ENCODE results near the gene AGPAT3.
"Not testable (repeated sequence)": the region's sequence is repeated elsewhere in the genome, so short reads cannot be mapped to it uniquely, and the experiment has no call there.

AGPAT3 gene

DNA sequence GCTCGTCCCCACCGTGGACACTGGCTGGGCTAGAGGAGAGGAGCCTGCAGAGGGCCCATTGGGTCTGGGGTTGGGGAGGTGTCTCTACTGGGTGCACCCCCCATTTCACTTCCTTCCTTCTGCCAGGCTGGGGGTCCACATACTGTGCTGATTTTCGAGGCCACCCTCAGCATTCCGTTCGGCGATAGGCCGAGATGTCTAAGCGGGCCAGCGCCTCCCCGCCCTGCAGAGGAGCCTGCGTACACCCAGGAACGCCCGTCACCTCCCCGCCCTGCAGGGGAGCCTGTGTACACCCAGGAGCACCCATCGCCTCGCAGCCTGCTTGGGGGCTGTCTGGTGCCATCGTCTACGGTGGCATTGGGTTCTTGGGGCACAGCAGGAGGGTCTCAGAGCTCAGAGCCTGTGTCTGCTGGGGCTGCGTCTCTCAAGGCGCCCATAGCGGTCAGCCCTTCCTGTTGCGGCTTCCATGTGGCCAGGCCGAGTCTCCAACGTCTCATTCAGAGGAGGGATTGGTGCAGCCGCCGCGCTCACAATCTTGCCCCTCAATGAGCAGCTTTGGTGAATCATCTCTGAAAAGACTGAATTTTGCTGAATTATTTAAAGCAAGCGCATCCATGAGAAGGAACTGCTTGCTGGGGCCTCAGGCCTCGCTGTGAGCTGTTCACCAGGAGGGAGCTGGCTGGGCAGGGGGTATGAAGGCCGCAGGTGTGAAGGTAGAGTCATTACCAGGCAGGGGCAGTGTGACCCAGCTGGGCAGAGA is 30.7 kb upstream of the AGPAT3 start:
- DNase-seq (ENCODE audit: low spot score) = no peak

DNA sequence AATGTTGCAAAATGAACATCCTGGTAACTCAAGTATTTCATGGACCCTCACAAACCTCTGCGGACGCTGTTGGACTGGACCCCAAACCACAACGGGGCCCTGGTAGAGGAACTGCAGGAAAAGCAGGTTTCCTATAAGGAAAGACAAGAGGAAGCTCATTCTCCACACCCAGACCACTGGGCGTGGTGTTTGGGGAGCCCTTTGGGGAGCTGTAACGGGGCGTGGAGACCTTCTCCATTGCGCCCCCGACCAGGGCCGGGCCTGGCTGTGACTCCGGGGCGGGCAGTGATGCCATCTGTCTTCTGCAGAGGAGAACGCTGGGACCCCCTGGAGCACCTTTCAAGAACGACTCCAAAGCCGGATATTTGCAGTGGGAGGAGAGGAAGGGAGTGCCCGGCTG is 30.0 kb upstream of the AGPAT3 start:
- DNase-seq (ENCODE audit: low spot score) = no peak

DNA sequence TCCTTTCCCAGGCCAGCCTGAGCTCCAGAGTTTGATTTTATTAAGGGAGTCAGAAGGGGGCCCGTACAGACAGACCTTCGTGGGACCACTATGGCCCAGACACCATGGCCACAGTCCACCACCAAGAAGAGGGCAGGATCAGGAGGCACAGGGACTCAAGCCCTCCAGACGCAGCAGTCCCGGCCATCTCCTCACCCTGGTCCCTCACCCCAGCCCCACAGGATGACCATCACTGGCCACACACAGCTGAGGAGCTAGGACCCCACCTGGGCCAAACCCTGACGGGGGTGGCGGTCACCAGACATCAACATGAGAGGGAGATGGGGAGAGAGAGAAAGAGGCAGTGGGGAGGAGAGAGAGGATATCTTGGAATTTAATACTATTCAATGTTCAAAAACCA is 29.2 kb upstream of the AGPAT3 start:
- DNase-seq (ENCODE audit: low spot score) = no peak

DNA sequence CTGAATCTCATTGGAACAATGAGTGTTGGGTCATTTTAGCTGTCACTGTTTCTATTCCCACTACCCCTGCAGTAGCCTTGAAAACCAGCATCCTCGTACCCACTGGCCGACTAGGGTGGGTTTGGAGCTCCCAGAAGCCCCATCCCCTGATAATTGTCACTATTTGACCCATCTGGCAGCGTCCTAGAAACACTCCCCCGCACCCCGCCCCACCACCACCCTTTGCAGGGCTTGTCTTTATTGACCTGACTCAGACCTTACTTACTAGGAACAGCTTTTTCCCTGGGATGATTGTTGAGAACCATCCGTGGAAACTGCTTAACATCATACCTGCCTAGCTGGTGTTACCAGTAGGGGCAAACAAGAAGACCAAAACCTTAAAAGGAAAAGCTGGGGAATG is 28.4 kb upstream of the AGPAT3 start:
- no peak for DNase-seq (ENCODE audit: low spot score)

DNA sequence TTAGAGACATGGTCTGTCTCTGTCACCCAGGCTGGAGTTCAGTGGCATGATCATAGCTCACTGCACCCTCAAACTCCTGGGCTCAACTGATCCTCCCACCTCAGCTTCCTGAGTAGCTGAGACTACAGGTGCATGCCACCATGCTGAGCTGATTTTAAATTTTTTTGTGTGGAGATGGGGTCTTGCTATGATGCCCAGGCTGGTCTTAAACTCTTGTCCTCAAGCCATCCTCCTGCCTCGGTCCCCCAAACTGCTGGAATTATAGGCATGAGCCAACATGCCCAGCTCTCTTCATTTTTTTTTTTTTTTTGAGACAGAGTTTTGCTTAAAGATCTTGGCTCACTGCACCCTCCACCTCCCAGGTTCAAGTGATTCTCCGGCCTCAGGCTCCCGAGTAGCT is 24.8 kb upstream of the AGPAT3 start:
- DNase-seq (ENCODE audit: low spot score) = no peak

DNA sequence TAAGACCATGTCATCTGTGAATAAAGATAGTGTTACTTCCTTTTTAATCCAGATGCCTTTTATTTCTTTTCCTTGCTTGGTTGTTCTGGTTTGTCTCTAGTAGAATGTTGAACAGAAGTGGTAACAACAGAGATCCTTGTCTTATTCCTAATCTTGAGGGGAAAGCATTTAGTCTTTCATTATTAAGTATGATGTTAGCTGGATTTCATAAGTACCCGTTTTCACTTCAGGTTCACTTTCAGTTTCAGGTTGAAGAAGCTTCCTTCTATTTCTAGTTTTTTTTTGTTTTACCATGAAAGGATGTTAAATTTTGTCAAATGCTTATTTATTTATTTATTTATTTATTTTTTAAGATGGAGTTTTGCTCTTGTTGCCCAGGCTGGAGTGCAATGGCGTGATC is 22.3 kb upstream of the AGPAT3 start:
- DNase-seq (ENCODE audit: low spot score) = no peak

DNA sequence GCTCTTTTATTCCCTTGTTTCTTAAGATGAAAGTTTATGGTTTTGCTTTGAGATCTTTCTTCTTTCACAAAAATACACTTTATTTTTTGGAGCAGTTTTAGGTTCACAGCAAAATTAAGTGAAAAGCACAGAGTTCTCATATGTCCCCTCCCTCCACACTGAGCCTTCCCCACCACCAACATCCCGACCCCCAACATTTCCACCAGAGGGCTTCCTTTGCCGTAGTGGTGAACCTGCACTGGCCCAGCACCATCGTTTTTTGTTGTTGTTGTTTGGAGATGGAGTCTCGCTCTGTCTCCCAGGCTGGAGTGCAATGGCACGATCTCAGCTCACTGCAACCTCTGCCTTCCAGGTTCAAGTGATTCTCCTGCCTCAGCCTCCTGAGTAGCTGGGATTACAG is 20.1 kb upstream of the AGPAT3 start:
- DNase-seq (ENCODE audit: low spot score) = not testable (repeated sequence)

DNA sequence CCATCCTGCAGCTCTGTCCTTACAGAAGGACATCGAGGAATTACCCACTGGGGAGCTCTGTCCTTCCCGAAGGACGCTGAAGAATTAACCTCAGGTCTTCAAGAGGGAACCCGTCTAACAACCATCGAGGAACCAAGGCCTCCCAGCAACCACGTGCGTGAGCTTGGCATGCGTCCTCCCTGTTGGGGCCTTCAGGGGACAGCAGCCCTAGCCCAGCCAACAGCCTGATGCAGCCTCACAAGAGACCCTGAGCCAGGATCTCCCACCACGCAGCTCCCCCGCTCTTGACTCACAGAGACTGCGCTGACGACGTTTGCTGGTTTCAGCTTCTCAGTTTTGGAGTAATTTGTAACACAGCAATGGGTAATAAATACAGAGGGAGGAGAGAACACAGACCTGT is 19.6 kb upstream of the AGPAT3 start:
- DNase-seq (ENCODE audit: low spot score) = no peak

DNA sequence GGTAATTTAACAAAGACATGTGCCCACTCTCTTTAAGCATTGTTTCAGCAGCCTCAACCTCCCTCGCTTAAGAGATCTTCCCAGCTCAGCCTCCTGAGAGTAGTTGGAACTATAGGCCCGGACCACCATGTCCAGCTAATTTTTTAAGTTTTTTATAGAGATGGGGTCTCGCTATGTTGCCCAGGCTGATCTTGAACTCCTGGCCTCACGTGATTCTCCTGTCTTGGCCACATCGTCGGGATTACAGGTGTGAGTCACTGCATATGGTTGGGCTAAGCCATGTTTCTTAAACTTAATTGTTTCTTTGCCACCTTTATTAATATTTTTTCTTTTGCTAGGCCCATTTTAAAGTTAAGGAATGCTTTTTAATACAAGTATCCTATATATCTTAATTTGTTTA is 18.6 kb upstream of the AGPAT3 start:
- DNase-seq (ENCODE audit: low spot score) = no peak

DNA sequence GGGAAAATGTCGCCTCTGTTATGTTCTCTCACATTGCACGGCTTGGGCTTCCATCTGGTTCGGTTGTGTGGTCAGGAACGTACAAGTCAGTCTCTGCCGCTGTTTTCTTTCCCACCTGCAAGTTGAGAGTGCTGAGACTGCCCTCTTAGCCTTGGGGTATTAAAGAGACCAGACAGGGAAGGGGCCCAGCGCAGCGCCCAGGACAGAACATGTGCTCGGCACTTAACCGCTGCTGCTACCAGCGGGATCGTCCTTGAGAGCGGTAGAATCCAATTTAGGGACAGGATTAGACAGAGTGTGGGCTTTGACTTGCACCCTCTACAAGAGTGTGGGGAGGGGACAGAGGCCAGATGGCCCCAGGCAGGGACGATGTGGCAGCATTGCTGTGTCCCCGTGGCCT is 17.7 kb upstream of the AGPAT3 start:
- DNase-seq (ENCODE audit: low spot score) = no peak

DNA sequence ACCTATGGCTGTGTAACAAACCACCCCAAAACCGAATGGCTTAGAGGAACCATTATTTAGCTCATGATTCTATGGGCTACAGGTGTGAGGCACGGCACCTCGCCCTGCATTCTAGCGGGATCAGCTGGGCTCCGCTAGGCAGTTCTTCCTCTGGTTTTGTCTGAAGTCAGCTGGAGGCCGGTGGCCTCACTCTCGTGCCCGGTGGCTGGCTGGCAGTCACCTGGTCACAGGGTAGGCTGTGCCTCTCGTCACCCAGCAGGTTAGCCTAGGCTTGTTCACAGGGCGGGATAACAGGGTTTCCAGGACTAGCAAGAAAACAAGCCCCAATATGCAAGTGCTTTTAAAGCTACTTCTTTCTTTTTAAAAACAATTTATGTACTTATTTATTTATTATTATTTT is 16.3 kb upstream of the AGPAT3 start:
- no peak for DNase-seq (ENCODE audit: low spot score)

DNA sequence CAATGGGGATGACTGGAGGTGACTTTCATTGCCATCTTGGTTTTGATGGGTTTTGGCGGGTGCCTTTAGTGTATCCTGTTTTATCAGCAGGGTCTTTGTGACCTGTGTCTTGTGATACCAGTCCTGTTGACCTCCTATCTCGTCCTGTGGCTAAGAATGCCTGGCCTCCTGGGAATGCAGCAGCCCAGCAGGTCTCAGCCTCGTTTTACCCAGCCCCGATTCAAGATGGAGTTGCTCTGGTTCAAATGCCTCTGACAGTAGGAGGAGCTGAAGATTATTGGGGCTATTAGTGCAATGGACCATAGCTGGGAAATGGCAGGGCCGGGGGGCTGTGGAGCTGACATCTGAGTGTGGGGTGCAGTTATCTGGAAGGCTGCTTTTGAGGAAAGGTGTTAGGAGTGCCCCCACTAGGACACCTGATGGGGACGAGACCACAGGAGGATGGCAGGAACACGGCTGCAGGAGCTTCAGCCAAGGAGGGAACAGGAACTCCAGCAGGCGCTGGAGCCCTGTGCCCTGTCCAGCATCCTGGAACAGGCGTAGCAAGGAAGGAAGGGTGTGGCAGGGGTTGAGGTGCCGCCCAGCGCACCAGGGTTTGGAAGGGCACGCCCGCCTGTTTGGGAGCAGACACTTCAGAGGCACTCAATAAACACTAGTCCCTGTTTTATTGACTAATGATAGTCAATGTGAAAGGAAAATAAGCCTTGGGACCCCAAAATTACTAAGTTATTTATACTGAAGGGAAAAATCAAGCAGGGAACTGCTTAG is 15.3 kb upstream of the AGPAT3 start:
- DNase-seq (ENCODE audit: low spot score) = no peak

DNA sequence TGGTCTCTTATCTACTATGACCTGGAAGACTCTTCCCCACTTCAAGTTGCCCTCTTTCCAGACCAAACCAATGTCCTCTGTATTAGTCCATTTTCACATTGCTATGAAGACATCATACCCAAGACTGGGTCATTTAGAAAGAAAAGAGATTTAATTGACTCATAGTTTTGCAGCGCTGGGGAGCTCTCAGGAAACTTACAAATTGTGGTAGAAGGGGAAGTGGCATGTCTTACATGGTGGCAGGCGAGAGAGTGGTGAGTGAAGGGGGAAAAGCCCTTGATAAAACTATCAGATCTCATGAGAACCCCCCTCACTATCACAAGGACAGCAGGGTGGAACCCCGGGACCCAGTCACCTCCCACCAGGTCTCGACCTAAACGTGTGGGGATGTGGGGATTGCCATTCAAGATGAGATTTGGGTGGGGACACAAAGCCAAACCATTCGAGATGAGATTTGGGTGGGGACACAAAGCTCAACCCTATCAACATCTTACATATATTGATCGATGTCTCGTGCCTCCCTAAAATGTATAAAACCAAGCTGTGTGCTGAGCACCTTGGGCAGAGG is 14.2 kb upstream of the AGPAT3 start:
- DNase-seq (ENCODE audit: low spot score) = no peak

DNA sequence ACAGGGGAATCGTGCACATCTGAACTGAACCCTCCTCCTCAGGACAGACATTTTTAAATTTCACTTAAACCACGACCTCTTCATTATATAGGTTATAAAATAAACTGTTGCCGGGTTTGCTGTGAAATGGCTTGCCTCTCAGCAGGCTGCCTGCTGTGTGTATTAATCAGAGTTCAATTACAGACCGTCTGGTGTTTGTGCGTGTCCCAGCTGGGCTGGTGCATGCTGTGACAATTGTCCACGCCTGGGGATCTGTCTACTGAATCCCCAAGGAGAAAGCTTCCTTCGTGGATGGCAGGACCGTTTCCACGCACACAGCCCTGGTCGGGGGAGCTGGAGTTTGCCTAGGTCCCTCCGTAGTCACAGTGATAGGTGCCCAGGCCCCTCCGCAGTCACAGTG is 13.4 kb upstream of the AGPAT3 start:
- no peak for DNase-seq (ENCODE audit: low spot score)

DNA sequence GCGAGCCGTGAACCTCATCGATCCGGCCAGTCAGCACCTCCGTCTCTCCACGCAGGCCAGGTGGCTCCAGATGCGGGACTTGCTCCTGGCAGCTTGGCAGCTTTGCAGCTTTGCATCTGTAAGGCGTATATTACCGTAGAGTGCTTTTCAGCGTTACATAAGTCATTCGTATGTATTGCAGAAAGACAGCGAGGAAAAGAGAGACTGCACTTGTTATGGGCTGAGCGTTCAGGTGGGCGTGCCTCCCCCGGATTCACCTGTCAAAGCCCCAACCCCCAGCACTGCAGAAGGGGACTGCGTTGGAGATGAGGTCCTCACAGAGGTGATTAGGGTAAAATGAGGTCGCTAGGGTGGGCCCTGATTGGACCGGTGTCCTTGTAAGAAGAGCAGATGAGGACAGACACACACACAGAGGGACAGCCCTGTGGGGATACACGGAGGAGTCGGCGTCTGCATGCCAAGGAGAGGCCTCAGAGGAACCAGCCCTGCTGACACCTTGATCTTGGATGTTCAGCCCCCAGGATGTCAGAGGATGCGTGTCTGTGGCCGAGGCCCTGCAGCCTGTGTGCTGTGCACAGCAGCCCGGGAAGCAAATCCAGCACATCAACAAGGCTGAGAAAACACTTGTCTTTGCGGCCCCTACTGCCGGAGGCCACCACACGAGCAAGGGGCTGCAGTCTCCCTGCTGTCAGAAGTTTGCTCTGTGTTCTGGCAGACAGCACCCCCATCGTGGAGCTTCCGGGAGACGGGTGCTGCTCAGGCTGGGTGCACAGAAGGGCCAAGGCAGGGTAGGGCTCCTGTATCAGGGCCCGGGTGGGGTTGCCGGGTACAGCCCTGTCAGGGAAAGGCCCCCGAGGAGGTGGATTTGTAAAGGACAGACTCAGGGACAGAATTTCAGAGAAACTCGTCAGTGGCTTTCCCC is 10.9 kb upstream of the AGPAT3 start:
- DNase-seq (ENCODE audit: low spot score) = no peak

DNA sequence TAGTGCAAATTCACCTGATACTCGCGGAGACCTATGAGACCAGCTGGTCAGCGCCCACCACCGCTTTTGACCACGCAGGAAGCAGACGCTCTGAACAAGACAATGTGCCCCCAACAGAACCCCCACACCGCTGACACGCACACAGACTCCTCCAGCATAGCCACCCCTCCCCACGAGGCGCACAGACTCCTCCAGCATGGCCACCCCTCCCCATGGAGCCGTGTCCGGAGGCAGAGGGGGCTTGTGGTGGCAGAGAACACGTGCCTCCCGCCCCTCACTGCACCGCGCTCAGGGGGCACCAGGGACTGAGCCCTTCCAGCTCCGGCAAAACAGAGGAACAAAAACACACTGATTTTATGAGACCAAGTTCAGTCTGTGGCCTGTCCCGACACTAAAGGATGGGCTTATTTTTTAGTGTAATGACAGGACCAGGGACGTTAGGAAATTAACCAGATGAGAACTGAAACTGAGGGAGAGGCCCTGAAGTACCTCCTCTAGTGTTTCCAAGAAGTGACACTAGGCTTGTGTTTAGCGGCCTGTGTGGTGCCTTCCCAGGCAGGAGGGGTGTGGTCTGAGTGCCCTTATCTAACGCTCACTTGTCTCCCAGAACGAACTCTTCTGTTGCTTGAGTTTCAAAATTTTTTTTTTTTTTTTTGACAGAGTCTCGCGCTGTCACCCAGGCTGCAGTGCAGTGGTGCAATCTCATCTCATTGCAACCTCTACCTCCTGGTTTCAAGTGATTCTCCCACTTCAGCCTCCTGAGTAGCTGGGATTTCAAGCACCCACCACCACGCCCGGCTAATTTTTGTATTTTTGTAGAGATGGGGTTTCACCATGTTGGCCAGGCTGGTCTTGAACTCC is 10.0 kb upstream of the AGPAT3 start:
- DNase-seq (ENCODE audit: low spot score) = no peak

DNA sequence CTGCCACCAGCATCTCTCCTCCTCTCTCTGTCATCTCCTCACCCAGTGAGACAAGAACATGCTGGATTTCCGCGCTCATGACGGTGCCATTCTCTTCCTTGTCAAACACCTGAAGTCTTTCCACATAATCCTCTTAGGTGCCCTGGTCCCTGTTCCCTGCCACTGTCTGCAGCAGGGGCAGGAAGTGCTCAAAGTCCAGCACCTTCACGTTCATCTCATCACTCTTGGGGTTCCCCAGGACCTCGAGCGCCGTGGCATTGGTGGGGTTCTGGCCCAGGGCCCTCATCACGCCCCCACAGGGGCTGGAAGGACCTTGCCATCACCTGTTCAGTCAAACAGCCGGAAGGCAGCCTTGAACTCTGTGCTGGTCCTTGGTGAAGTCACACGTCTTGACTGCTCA is 9.1 kb upstream of the AGPAT3 start:
- no peak for DNase-seq (ENCODE audit: low spot score)

DNA sequence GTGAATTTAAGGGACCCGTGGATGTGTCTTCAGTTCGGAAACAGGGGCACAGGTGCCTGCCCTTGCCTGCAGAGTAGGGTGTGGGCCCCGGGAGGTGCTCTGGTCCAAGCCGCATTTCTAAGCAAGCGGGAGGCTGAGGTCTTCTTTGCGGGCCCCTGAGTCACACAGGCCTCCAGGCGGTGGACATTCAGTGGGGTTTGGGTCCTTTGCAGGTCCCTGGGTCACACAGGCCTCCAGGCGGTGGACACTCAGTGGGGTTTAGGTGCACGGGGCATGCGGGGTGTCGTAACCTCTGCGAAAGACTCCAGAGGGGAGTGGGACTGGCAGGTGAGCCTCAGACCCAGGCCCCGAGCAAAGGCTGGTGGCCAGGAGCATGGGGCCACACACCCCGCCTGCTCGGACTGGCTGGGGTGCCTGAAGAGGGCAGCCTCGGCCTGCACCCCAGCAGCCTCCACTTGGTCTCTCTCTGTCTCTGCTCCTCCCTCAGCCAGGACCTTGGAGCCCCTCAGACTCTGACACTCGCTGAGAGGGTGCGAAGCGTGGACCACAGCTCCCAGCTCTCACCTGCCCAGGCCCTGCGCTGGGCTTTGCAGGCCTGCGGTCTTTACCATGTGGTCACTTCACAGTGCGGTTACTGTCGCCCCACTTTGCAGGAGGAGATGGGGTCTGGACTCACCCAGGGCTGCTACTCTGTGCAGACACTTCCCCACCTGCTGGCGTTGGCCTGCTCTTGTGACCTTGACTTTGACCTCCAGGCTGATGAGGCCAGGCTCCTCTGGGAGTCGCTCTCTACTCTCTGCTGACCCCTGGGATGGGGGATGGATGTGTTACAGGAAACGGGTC is 6.0 kb upstream of the AGPAT3 start:
- DNase-seq (ENCODE audit: low spot score) = no peak

DNA sequence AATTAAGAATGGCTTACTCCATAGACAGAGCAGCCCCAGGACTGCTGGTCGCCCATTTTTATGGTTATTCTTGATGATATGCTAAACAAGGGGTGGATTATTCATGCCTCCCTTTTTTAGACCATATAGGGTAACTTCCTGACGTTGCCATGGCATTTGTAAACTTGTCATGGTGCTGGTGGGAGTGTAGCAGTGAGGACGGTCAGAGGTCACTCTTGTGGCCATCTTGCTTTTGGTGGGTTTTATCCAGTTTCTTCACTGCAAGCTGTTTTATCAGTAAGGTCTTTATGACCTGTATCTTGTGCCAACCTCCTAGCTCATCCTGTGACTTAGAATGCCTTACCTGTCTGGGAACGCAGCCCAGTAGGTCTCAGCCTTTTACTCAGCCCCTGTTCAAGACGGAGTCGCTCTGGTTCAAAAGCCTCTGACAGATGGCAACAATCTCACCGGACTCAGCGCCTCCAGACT is 5.2 kb upstream of the AGPAT3 start:
- no peak for DNase-seq (ENCODE audit: low spot score)

DNA sequence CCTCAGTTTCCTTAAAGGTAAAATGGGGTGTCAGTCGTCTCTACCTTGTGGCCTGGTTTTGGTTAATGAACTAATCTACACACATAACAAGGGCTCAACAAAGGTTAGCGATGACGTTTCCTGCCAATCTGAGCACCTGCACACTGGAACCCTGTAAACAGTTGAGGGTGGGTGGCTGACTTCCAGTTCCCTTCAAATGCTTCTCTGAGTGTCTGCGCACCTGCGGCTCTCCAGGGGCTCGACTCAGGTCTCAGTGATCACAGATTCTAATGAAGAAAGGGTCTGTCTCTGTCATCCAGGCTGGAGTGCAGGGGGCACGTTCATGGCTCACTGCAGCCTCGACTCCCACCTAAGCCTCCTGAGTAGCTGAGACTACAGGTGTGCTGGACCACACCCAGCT is 3.3 kb upstream of the AGPAT3 start:
- DNase-seq (ENCODE audit: low spot score) = no peak

Data from Ammon's horn (tissue), 1 donor.